Effector memory CD8-positive, alpha-beta T cell (primary cell): ENCODE measurements around the gene RPUSD4.

Experiments used
- ATAC-seq: fragments of 150-1000 bp; cut with Tn5 transposase; replicated peaks from 2 replicates; pipeline ENCODE4 v1.10.0; 2021; ENCODE audit warnings: mild to moderate bottlenecking, moderate library complexity
- DNase-seq, 3 experiments: peaks; one replicate each; pipeline ENCODE4 v3.0.0; 2021
- H3K27ac Mint-ChIP-seq, 2 donors: one replicate each; pipeline ENCODE4 v1.8.0; 2022; ENCODE audit warnings: mild to moderate bottlenecking in 2 of 2, mixed read lengths in 2 of 2, moderate library complexity in 2 of 2
- H3K27me3 Mint-ChIP-seq, 2 donors: one replicate each; pipeline ENCODE4 v1.8.0; 2022; ENCODE audit warnings: mixed read lengths in 2 of 2
- H3K36me3 Mint-ChIP-seq: one replicate; pipeline ENCODE4 v1.8.0; 2022; ENCODE audit warnings: mild to moderate bottlenecking, moderate library complexity, mixed read lengths; ENCODE audit not compliant: insufficient read depth
- H3K4me1 Mint-ChIP-seq, 2 donors: one replicate each; pipeline ENCODE4 v1.8.0; 2022; ENCODE audit warnings: low read depth in 2 of 2, mixed read lengths in 2 of 2
- H3K4me3 Mint-ChIP-seq, 2 donors: one replicate each; pipeline ENCODE4 v1.8.0; 2022; ENCODE audit warnings: mild to moderate bottlenecking in 2 of 2, mixed read lengths in 2 of 2, moderate library complexity in 2 of 2
- H3K9me3 Mint-ChIP-seq, 2 donors: one replicate each; pipeline ENCODE4 v1.8.0; 2022; ENCODE audit warnings: mixed read lengths in 2 of 2

Gene RPUSD4

DNA sequence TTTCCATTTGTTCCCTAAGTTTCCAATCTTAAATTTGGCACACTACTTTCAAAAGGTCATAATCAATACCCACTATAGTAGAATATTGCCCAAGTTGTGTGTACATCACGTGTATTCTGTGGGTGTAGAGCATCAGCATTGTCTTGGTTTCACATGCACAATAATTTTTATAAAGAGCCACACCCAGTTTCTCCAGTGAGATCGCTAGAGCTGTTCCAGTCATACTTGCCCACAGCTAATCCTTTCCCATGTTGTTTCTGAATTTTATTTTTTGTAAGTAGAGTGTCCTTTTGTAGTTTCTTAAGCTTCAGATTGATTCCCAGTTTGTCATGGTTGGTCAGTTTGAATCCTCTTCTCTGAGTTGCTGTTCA is 13.8 kb upstream of the RPUSD4 start:
- Mint-ChIP-seq H3K27ac (peak overlapping the region in 1 of 2 donors; percentile 76), H3K4me1 (peaks cover 4 to 16% of the 10 kb centered on the region in 2 donors), H3K27me3 (no peaks in the 10 kb centered on the region), H3K9me3 (no peaks in the 10 kb centered on the region), H3K36me3 (peaks cover 4% of the 10 kb centered on the region), H3K4me3 (no peak overlapping the region)
- DNase-seq = no peak
- ATAC-seq = no peak

DNA sequence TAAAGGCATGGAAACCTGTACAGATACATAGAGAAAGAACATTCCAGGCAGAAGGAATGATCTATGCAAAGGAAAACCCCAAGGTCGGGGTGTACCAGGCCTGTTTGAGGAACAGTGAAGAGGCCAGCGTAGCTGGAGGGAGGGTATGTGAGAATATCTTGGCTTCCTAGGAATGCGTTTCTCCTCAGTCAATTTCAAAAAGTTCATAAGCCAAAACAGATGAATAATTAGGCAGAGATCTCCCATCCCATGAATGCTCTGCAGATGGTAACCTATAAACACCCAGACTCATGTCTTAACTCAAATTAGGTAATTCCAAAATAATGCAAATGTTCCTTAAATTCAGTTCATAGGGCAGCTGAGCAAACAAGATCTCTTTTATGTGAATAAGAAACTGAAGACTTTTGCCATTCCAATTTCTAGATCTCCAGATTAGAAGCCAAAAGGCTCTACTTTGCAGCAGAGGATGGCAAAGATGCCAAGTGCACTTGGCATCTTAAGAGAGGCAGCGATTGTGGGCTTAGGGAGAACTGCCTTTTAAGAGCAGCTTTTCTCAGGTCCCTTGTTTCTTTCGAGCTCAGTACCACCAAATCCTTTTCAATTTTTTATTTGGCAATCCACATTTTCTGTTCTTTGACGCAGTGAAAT is 13.3 kb upstream of the RPUSD4 start:
- H3K9me3 Mint-ChIP-seq = no peaks in the 10 kb centered on the region
- no peak for DNase-seq
- no peak overlapping the region for H3K27ac Mint-ChIP-seq
- H3K4me1 Mint-ChIP-seq = peaks cover 7 to 16% of the 10 kb centered on the region in 2 donors
- ATAC-seq = no peak
- H3K27me3 Mint-ChIP-seq = no peaks in the 10 kb centered on the region
- H3K36me3 Mint-ChIP-seq = peaks cover 4% of the 10 kb centered on the region
- no peak overlapping the region for H3K4me3 Mint-ChIP-seq

DNA sequence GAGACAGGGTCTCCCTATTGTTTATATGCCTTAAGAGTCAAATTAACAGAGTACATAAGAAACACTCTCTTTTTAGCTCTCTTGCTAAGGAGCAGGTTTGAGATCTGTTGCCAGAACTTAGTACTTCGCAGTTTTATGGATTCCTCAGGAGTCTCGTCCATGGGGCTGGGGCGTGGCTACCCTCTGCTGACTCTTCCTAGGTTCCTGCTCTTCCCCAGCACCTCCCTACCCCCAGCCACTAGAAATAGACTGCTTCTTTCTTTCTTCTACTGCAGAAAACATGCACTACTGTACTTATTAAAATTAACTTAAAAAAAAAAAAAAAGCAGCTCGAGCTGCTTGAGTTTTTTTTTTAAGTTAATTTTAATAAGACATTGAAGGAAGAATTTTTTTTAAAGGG is 8.1 kb upstream of the RPUSD4 start:
- Mint-ChIP-seq H3K4me3 (no peak overlapping the region), H3K36me3 (no peaks in the 10 kb centered on the region), H3K4me1 (peaks cover 9 to 31% of the 10 kb centered on the region in 2 donors), H3K27ac (peak overlapping the region in 1 of 2 donors; percentile 6), H3K9me3 (no peaks in the 10 kb centered on the region), H3K27me3 (no peaks in the 10 kb centered on the region)
- ATAC-seq (no peak), DNase-seq (no peak)

DNA sequence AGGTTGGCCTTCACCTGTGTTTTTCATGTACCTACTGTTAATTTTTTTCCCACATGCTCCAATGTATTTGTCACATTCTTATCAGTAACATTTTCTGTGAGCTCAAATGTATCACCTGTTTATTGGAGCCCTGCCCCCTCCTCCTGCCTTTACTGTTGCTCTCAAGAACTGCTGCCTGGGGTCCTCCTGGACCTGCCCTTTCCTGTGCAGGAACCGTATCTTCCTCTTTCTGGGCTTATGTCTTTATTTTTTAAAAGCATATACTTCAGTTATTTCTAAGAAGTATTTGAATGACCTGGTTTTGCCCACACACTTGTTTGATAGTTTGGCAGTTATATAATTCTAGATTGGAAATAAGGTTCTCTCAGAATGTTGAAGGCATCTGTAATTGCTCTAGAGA is 6.0 kb upstream of the RPUSD4 start:
- Mint-ChIP-seq H3K27ac (peak overlapping the region in 1 of 2 donors; percentile 52), H3K4me3 (no peak overlapping the region), H3K9me3 (no peaks in the 10 kb centered on the region), H3K4me1 (peaks cover 16 to 38% of the 10 kb centered on the region in 2 donors), H3K36me3 (no peaks in the 10 kb centered on the region), H3K27me3 (no peaks in the 10 kb centered on the region)
- no peak for DNase-seq
- ATAC-seq = no peak

DNA sequence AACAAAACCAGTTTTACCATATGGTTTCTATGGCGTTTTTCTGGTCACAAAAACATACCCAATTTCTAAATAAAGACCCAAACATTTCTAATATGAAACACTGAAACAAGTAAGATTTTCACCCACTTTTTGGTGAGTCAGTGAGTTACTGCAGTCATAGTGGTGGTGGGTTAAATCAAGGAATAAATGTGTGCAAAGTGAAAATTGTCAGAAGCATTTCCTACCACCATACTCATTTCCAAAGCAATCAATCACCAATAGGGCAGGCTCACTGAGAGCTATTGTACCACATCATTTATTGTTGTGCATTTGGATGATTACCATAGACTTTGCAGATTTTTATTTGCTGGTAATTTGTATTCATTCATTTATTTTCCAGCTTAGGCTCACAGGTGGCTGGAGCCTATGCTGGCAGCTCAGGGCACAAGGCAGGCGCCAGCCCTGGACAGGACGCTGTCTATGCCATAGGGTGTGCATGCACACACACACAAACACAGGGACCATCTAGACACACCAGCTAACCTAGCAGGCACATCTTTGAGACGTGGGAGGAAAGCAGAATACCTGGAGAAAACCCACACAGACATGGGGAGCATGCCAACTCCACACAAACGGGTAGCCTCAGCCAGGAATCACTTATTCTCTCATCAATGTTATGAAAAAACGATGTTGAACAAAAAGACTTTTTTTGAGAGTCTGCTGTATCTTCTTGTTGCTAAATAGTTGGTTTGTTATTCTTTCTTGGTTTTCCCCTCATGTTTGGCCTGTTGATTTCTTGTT is 5.3 kb upstream of the RPUSD4 start:
- no peak overlapping the region for H3K4me3 Mint-ChIP-seq
- no peaks in the 10 kb centered on the region for H3K9me3 Mint-ChIP-seq
- peaks cover 23 to 37% of the 10 kb centered on the region in 2 donors for H3K4me1 Mint-ChIP-seq
- no peak for DNase-seq
- H3K27ac Mint-ChIP-seq = no peak overlapping the region
- no peaks in the 10 kb centered on the region for H3K36me3 Mint-ChIP-seq
- no peaks in the 10 kb centered on the region for H3K27me3 Mint-ChIP-seq
- no peak for ATAC-seq

DNA sequence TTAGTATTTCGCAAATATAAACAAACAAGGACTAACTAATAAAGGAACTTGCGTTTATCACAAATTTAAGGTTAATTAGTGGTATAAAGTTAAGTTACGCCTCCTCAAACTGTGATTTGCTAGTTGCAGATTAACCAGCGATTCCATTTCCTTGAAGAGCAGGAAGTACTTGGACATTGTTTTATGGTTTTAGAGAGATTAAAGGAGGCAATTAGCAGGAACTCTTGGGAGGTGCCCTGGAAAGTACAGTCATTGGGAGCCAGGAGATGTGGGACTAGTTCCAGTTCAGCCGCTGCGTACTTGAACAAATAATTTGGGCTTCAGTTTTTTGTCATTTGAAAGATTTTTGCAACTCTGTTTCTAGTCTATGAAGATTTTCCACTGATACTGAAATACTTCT is 3.4 kb upstream of the RPUSD4 start:
- peaks cover 28 to 45% of the 10 kb centered on the region in 2 donors for H3K4me1 Mint-ChIP-seq
- peaks cover 6% of the 10 kb centered on the region for H3K36me3 Mint-ChIP-seq
- no peak for ATAC-seq
- no peaks in the 10 kb centered on the region for H3K27me3 Mint-ChIP-seq
- no peak for DNase-seq
- no peaks in the 10 kb centered on the region for H3K9me3 Mint-ChIP-seq
- H3K27ac Mint-ChIP-seq = no peak overlapping the region
- H3K4me3 Mint-ChIP-seq = no peak overlapping the region

DNA sequence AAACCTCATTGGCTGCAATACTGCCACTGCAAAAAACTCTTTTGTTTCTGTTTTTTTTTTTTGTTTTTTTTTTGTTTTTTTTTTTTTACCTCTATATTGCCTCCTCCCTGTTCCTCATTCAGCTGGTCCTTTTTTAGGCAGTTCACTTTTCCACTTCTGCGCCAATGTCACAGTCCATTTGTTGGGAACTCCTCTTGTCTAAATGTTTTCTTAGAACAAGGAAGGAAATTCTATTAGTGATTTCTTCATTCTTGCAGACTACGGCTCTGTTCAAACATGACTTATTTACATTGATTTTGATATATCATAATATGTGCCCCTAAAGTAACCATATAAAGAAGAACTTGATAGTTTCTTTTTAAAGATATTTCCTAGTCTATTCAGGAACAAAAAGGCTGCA is 3.0 kb upstream of the RPUSD4 start:
- no peak overlapping the region for H3K27ac Mint-ChIP-seq
- H3K4me1 Mint-ChIP-seq = peaks cover 28 to 45% of the 10 kb centered on the region in 2 donors
- no peaks in the 10 kb centered on the region for H3K9me3 Mint-ChIP-seq
- DNase-seq (no peak), ATAC-seq (no peak)
- H3K4me3 Mint-ChIP-seq = no peak overlapping the region
- H3K36me3 Mint-ChIP-seq = peaks cover 7% of the 10 kb centered on the region
- no peaks in the 10 kb centered on the region for H3K27me3 Mint-ChIP-seq

DNA sequence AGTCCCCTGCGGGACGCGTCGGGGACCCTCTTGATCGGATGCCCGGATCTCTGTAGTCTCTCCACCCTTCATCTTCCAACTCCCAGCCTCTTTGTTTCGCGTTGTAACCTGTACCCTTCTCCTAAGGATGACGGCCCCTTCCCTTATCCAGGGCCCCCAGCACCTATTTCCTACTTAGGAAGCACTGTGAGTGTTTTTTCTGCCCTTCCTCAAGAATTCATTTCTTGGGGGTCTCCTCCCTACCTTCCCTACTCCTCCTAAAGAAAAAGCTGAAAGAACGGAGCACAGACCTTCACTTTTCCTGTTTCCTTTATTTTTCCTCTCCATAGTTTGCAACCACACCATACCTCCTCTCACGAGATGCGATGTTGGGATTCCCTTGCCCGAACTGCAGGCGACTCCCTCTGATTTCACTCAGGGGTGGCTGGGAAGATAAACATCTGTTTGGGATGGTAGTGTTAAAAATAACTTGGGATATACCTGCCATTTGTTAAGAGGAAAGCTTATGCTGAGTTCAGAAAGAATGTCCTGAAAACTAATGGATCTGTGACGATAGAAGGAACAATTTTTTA is 725 bp upstream of the RPUSD4 start:
- Mint-ChIP-seq H3K36me3 (peaks cover 15% of the 10 kb centered on the region), H3K27me3 (no peaks in the 10 kb centered on the region), H3K4me3 (peak overlapping the region; percentile 89 to 100), H3K9me3 (no peaks in the 10 kb centered on the region), H3K4me1 (peaks cover 23 to 34% of the 10 kb centered on the region in 2 donors), H3K27ac (peak overlapping the region; percentile 92 to 99)
- DNase-seq (no peak), ATAC-seq (no peak)

DNA sequence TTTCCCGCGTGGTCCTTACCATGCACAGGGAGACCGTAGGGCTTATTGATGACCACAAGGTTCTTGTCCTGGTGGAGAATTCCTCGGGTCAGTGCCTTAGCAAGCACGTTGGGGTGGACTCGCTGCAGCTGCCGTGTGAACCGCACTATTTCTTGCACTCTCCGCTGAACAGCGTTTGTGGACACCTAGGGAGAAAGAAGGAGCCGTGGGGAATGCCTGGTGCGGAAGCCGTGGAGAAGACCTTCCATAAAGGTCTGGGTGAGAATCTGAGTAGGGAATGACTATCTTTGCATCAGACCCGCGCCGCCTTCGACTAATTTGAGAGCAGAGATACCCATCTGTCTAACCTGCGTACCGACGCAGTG is 597 bp downstream of the RPUSD4 start:
- peaks cover 23 to 33% of the 10 kb centered on the region in 2 donors for H3K4me1 Mint-ChIP-seq
- H3K27ac Mint-ChIP-seq = peak overlapping the region; percentile 92 to 99
- ATAC-seq (no peak), DNase-seq (peak in 1 of 3 experiments; percentile 4)
- no peaks in the 10 kb centered on the region for H3K27me3 Mint-ChIP-seq
- H3K4me3 Mint-ChIP-seq = peak overlapping the region; percentile 89 to 100
- no peaks in the 10 kb centered on the region for H3K9me3 Mint-ChIP-seq
- peaks cover 25% of the 10 kb centered on the region for H3K36me3 Mint-ChIP-seq

DNA sequence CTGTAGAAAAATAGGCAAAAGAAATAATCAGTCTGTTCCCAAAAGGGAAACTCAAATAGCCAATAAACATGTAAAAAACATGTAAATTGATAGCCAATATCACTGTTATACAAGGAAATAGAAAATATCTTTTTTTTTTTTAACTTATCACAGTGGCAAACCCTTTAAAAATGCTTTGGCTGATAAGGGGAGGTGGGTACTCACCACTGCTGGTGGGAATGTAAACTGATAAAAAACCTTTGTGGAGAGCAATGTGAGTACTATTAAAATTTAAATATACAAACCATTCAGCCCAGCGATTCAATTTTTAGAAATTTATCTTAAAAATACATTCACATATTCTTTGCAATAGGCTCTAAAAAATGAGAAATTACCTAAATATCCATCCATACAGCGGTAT is 3.6 kb downstream of the RPUSD4 start:
- no peak overlapping the region for H3K27ac Mint-ChIP-seq
- H3K4me1 Mint-ChIP-seq = peaks cover 20 to 23% of the 10 kb centered on the region in 2 donors
- DNase-seq (no peak), ATAC-seq (no peak)
- peaks cover 37% of the 10 kb centered on the region for H3K36me3 Mint-ChIP-seq
- no peaks in the 10 kb centered on the region for H3K9me3 Mint-ChIP-seq
- H3K4me3 Mint-ChIP-seq = no peak overlapping the region
- H3K27me3 Mint-ChIP-seq = no peaks in the 10 kb centered on the region

DNA sequence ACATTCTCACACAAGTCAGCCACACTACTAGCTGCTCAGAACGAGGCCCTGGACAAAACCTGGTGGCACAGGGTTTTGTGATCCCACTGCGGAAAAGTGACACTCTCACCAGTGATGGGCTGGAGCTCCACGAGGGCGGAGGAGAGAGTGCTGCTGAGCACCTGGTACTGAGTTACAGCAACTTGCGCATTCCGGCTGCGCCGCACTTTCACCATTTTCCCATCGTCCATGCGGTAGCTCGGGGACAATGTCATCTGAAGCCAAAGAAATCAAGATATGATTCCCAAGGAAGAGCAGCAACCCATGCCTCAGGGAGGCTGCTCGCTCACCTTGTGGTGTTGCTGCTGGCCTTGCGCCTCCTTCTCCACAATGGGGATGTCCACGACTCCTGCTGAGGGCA is 6.1 kb downstream of the RPUSD4 start:
- no peak for ATAC-seq
- H3K4me3 Mint-ChIP-seq = no peak overlapping the region
- no peak for DNase-seq
- no peaks in the 10 kb centered on the region for H3K9me3 Mint-ChIP-seq
- peaks cover 2% of the 10 kb centered on the region in 2 donors for H3K4me1 Mint-ChIP-seq
- no peak overlapping the region for H3K27ac Mint-ChIP-seq
- H3K36me3 Mint-ChIP-seq = peaks cover 46% of the 10 kb centered on the region
- H3K27me3 Mint-ChIP-seq = no peaks in the 10 kb centered on the region

DNA sequence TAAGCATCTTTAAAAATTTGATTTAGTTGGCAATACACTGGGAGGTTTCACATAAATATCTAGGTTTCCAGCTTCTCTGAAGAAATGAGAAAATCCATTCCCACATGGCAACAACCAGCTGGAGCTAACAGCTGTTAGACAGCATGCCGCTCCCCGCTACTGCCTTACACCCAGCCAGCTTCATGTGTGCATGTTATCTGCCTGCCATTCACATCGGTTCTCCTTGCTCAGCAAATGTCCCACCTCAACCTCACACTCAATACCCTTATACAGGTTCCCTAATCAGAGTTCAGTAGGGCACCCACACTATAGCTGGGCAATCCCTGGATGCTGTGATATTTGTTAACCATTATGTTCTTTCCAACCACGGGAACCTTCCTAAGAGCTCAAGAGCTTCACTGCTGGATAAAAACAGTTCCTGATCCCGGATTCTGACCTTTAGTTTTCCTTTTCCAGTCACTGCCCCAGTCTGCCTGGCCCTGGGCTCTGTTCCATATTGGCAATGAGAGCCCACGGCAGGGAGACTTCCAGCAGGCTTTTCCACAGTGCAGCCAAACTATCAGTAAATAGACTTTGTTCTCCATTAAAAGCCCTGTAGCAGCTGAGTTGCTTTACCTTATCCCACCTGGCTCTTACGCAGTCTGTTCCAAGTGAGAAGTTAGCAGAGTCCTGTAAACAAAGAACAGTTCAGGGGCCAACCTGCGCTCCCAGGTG is 8.6 kb downstream of the RPUSD4 start:
- H3K27me3 Mint-ChIP-seq = no peaks in the 10 kb centered on the region
- peaks cover 0 to 3% of the 10 kb centered on the region in 2 donors for H3K4me1 Mint-ChIP-seq
- no peak for DNase-seq
- H3K36me3 Mint-ChIP-seq = peaks cover 58% of the 10 kb centered on the region
- no peak overlapping the region for H3K27ac Mint-ChIP-seq
- no peaks in the 10 kb centered on the region for H3K9me3 Mint-ChIP-seq
- ATAC-seq = no peak
- no peak overlapping the region for H3K4me3 Mint-ChIP-seq

DNA sequence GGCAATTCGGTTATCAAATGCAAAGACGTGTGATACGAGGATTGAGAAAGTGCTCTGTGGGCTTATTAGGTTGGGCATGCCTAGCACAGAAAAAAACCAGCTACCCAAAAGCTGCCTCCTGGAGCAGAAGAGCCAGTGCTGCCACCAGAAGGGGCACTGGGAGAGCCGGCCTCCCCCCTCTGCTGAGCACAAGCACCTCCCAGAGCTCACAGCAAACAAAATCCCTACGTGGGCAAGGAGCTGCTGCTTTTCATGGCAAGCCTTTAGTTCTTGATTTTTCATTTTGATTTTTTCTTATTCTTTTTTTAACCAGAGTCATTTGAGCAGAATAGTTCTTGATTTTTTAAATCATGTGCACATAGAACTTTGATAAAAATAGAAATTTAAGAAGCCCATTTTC is 12.8 kb downstream of the RPUSD4 start:
- ATAC-seq (no peak), DNase-seq (no peak)
- Mint-ChIP-seq H3K4me1 (peaks cover 0 to 3% of the 10 kb centered on the region in 2 donors), H3K4me3 (no peak overlapping the region), H3K27ac (peak overlapping the region in 1 of 2 donors; percentile 9), H3K9me3 (no peaks in the 10 kb centered on the region), H3K27me3 (no peaks in the 10 kb centered on the region), H3K36me3 (peaks cover 60% of the 10 kb centered on the region)
